Activated naive CD8-positive, alpha-beta T cell (primary cell): ENCODE results near the gene KAT6B.

Experiments
- H3K27ac Mint-ChIP-seq: one replicate; pipeline ENCODE4 v1.8.0; 2021; ENCODE audit warnings: mixed read lengths
- H3K27me3 Mint-ChIP-seq: one replicate; pipeline ENCODE4 v1.8.0; 2021; ENCODE audit warnings: mixed read lengths
- H3K36me3 Mint-ChIP-seq: one replicate; pipeline ENCODE4 v1.8.0; 2021; ENCODE audit warnings: mixed read lengths
- H3K4me1 Mint-ChIP-seq: one replicate; pipeline ENCODE4 v1.8.0; 2021; ENCODE audit warnings: low read depth, mixed read lengths
- H3K4me3 Mint-ChIP-seq: one replicate; pipeline ENCODE4 v1.8.0; 2021; ENCODE audit warnings: mild to moderate bottlenecking, mixed read lengths
- H3K9me3 Mint-ChIP-seq: one replicate; pipeline ENCODE4 v1.8.0; 2021; ENCODE audit warnings: low read depth, mixed read lengths

KAT6B gene

DNA sequence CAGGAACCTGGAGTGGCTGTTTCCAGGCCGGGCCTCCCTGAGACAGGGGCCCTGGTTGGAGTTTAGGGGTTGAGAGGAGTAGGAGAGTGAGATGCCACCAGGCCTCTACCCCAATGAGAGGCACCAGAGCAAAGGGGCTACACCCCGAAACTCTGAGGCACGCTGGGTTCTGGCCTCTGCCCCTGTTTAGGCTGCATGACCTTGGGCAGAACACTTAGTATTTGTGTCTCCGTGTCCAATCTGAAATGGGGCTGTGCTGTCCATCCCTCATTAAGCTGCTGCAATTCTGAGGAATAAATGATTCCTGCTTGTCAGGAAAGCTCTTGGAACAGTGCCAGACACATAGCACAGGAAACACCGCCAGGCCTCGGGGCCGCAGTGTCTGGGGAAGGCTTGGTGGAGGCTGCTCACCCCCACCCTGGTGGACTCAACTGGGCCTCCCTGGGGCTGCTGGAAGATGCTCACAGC, 244.6 kb downstream of the KAT6B start:
- H3K36me3 Mint-ChIP-seq: no peaks in the 10 kb centered on the region
- no peaks in the 10 kb centered on the region for H3K4me1 Mint-ChIP-seq
- H3K4me3 Mint-ChIP-seq: no peak overlapping the region
- no peak overlapping the region for H3K27ac Mint-ChIP-seq
- no peaks in the 10 kb centered on the region for H3K27me3 Mint-ChIP-seq
- H3K9me3 Mint-ChIP-seq: no peaks in the 10 kb centered on the region

DNA sequence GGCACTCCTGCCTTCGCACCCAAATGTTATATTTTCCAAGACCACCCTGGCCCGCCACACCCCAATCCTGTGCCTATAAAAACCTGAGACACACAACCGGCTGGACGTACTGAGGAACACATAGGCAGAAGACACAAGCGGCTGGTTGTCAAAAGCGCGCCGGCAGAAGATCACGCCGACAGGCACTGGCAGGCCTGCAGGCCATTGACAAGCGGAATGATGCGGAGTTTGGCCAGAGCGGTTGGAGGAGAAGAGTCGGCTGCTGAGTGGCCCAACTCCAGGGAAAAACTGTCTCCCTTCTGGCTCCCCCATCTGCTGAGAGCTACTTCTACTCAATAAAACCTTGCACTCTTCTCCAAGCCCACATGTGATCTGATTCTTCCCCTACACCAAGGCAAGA, 245.4 kb downstream of the KAT6B start:
- Mint-ChIP-seq H3K9me3 (no peaks in the 10 kb centered on the region), H3K4me3 (no peak overlapping the region), H3K27me3 (no peaks in the 10 kb centered on the region), H3K36me3 (no peaks in the 10 kb centered on the region), H3K27ac (no peak overlapping the region), H3K4me1 (no peaks in the 10 kb centered on the region)

DNA sequence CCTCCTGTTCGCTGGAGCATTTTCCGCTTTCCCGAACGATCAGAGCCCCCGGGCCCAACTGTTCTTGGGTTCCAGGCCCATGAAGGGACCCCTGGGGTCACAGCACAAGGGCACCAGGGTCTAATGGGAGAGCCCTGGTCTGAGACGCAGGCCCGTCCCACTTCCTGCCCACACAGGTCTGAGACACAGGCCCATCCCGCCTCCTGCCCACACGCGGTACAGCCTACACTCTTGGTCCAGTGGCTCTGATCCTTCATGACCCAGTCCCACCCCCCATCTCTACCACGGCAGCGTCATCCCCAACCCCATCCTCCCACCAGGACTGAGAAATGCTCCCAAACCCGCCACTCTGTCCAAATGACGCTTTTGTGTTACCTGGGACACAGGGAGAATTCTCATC, 246.3 kb downstream of the KAT6B start:
- Mint-ChIP-seq H3K27ac (no peak overlapping the region), H3K4me3 (no peak overlapping the region), H3K9me3 (no peaks in the 10 kb centered on the region), H3K4me1 (no peaks in the 10 kb centered on the region), H3K27me3 (no peaks in the 10 kb centered on the region), H3K36me3 (no peaks in the 10 kb centered on the region)

DNA sequence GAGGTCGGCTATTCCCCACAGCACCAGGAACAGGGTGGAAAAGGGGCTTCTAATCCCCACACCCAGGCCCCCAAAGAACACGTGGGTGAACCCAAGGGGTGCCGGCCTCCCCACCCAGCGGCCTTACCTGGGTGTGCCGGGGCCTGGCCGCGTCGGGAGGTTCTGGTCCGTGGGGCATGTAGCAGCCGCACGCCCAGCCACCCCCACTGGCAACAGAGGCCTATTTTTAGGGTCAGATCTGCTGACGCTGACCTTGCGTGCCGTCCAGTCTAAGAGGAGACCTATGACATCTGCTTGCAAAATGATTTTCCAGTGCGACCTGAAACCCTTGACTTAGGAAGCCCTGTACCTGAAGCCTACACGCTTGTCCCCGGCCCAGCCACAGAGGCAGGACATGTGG, 247.0 kb downstream of the KAT6B start:
- Mint-ChIP-seq H3K36me3 (no peaks in the 10 kb centered on the region), H3K9me3 (no peaks in the 10 kb centered on the region), H3K4me3 (no peak overlapping the region), H3K4me1 (no peaks in the 10 kb centered on the region), H3K27me3 (no peaks in the 10 kb centered on the region), H3K27ac (no peak overlapping the region)

DNA sequence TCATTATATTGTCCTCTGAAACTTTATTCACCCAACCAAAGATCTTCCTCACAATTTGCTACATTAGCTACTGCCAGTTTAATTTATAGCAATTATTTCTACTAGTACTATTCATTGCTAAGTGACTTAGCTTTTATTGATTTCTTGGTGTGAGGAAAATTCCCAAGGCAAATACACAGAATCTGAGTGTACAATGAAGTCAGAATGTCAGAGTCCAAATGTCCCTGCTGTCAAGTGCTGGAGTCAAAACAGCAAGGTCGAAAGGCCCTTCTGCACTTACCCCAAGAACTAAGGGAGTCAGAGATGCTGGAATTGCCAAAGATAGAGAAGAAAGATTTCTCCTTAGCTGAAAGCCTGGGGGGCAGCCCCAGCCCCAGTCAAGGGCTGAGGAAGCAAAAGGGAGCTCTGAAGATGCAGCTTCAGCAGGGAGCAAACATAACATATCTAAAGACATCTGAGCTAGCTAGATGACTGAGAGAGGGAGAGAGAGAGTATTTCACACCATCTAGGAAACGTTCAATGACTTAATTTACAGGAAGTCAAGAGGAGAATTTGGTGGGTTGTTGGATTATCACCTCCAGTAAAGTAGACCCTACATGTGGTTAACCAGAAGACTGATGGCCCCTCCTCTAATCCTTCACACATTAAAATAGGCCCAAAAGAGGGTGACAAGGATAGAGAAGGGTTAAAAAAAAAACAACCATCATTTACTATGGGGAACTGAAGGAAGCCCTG, 248.5 kb downstream of the KAT6B start:
- H3K9me3 Mint-ChIP-seq: no peaks in the 10 kb centered on the region
- no peaks in the 10 kb centered on the region for H3K27me3 Mint-ChIP-seq
- no peak overlapping the region for H3K4me3 Mint-ChIP-seq
- no peaks in the 10 kb centered on the region for H3K4me1 Mint-ChIP-seq
- no peak overlapping the region for H3K27ac Mint-ChIP-seq
- H3K36me3 Mint-ChIP-seq: no peaks in the 10 kb centered on the region

DNA sequence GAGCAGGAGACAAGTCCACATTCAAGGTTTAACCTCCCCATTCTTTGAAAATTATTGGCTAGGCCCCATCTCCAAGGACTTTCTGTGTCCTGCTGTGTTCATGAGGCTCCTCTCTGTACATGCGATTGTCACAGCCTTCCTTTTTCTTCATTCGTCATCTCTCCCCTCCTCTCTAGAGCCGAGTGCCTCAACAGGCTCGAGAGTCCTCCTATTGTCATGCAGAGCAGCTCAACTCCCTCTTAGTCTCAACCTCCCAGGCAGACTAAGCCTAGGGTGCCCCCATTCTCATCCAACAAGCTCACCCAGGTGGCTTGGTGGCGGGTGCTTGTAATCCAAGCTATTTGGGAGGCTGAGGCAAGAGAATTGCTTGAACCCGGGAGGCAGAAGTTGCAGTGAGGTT, 249.9 kb downstream of the KAT6B start:
- Mint-ChIP-seq H3K27me3 (no peaks in the 10 kb centered on the region), H3K36me3 (peaks cover 1% of the 10 kb centered on the region), H3K4me3 (no peak overlapping the region), H3K4me1 (no peaks in the 10 kb centered on the region), H3K27ac (no peak overlapping the region), H3K9me3 (peaks cover 4% of the 10 kb centered on the region)

DNA sequence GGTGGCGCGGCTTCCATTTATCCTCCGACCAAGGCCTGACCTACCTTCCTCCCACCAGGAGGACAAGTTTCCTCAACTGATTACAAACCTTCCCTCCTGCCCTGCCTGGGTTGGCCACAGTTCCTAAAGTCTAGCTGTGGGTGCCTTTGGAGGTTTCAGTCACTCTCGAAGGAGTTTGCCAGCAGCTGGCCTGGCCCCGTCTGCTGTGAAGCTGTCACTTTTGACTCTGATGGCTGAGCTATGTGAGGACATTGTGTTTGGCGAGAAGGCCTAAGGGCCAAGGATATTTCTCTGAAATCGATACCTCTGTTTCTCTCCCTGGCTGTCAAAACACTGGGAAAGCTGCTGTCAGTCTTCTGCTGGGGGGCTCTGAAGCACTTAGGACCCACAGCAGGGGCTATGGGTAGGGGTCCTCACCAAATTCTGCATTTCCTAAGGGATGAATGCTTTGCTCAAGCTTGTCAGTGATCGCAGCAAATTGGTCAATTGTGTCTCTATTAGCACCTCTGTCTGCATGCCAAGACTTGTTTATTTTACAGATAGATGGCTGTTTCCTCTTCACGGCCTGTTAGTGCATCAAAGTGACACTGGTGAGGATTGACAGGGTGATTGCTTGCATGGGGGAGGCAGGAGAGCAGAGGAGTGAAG, 253.2 kb downstream of the KAT6B start:
- Mint-ChIP-seq H3K9me3 (peaks cover 8% of the 10 kb centered on the region), H3K27ac (no peak overlapping the region), H3K36me3 (peaks cover 3% of the 10 kb centered on the region)

DNA sequence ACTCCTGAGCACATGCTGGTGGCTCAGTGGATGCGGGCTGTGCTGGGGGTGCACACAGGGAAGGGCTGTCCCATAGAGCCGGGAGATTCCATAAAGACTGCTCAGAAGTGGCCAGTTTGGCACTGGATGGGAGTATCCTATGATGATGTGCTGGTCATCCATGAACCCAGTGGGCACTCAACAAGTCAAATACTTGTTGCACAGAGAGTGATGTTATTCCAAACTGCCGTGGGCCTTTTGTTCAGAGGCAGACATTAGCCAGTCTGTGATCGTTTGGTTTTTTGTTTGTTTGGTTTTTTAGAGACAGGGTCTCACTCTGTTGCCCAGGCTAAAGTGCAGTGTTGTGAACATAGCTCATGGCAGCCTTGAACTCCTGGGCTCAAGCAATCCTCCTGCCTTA, 254.2 kb downstream of the KAT6B start:
- Mint-ChIP-seq H3K4me3 (no peak overlapping the region), H3K36me3 (peaks cover 3% of the 10 kb centered on the region), H3K27me3 (no peaks in the 10 kb centered on the region), H3K4me1 (no peaks in the 10 kb centered on the region), H3K27ac (no peak overlapping the region), H3K9me3 (peaks cover 8% of the 10 kb centered on the region)

More for the DNA sequence above, 253.2 kb downstream of the KAT6B start:
- H3K4me3 Mint-ChIP-seq: no peak overlapping the region
- H3K27me3 Mint-ChIP-seq: no peaks in the 10 kb centered on the region
- H3K4me1 Mint-ChIP-seq: no peaks in the 10 kb centered on the region

DNA sequence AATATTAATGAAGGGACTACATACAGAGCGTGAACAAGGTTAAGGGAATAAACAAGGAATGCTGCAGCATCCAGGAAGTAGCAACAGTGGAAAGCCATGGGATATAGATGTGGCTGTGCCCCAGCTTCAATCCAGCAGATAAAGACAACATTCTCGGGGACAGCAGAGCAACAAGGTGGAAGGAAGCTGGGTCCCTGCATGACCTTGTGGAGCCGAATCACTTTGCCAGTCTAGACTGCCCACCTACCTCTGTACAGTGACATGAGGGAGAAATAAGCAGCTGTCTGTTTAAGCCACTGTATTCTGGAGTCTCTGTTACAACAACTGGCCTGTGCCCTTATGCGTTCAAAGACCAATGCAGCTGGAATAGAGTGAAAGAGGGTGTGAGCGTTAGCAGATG, 255.0 kb downstream of the KAT6B start:
- Mint-ChIP-seq H3K4me1 (no peaks in the 10 kb centered on the region), H3K9me3 (peaks cover 8% of the 10 kb centered on the region), H3K4me3 (no peak overlapping the region), H3K36me3 (peaks cover 3% of the 10 kb centered on the region), H3K27ac (no peak overlapping the region), H3K27me3 (no peaks in the 10 kb centered on the region)
